HG03280 (cell line): ENCODE results near the gene CLEC1B.
"Not testable (repeated sequence)": the region's sequence is repeated elsewhere in the genome, so short reads cannot be mapped to it uniquely, and the experiment has no call there.

ENCODE experiments used
- ATAC-seq: cut with Tn5 transposase; IDR thresholded peaks from one replicate; pipeline ENCODE4 v1.9.1; 2021; ENCODE audit warnings: mild to moderate bottlenecking, moderate library complexity; ENCODE audit not compliant: unreplicated experiment

The CLEC1B gene

GRCh38 chr12:9999016-9999415 is at the start of gene CLEC1B:
CLEC1B (minus strand) TSS chr12:9999121; CDS start chr12:9999100, 21 bp downstream.
- no peak for ATAC-seq

DNA sequence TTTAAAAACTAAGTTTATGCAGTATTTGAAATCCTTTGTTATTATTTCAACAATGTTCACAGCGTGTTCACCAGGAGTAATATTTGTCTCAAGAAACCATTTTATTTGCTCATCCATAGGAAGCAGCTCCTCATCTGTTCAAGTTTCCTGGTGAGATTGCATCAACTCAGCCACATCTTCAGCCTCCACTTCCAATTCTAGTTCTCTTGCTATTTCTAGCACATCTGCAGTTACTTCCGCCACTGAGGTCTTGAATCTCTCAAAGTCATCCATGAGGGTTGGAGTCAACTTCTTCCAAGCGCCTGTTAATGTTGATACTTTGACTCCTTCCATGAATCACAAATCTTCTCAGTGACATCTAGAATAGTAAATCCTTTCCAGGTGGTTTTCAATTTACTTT is 49.6 kb upstream of the CLEC1B start:
- no peak for ATAC-seq

GRCh38 chr12:10042167-10042566 is 43.2 kb upstream of the CLEC1B start:
- ATAC-seq = no peak

GRCh38 chr12:10033783-10034545 is 35.0 kb upstream of the CLEC1B start:
- no peak for ATAC-seq

DNA sequence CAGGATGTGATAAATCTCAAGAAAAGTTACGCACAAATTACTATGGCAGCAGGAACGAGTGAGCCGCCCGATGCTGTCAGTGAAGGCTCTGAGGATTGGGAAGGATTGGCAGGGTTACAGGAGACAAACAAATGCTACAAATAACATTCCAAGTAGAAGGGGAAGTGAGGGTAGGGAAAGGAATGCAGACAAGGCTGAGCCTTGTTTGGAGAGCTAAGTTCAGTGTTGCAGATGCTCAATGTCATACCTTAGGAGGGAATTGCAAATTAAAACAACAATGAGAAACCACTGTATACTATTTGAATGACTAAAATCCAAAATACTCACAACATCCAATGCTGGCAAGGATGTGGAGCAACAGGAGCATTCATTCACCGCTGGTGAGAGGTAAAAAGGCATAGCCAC is 32.9 kb upstream of the CLEC1B start:
- no peak for ATAC-seq

- no peak for ATAC-seq
Observed at GRCh38 chr12:10031321-10031720, 32.4 kb upstream of the CLEC1B start.

DNA sequence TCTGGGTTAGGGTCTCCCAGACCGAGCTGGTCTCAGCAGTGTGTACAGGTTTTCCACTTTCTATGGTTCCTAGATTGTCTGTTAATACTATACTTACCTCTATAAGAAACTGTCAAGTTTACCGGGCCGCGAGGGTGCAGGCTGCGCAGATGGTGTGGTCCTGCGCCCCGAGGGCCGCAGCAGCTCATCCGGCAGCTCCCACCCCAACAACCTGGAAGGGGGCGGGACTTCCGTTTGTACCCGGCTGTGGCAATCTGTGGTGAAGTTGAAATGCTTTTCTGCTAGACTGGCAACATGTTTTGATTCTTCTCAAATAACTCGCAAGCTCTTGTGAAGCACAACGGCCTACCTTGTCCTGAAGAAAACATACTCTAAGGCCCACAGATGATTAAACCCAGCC is 31.5 kb upstream of the CLEC1B start, which contains the start of gene CLEC9A:
Gene CLEC9A (plus strand): TSS at position 237 of the 400 bp plus-strand sequence. CDS start 22,006 bp downstream, outside the sequence.
- no peak for ATAC-seq

GRCh38 chr12:10027721-10028120 is 28.8 kb upstream of the CLEC1B start:
- no peak for ATAC-seq

DNA sequence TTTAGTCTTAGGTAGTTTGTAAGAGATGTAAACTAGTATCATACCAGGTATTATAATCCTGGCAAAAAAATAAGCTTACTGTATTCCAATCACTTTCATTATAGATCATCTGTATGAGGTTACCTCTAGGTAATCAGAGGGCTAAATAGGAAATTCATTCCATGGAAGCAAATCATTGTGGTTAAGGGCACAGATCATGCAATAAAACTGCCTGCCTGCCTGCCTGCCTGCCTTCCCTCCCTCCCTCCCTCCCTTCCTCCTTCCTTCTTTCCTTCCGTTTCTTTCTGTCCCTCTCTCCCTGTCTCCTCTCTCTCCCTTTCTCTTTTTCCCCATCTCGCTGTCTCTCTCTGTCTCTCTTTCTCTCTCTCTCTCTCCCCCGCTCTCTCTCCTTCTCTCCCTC is 28.4 kb upstream of the CLEC1B start:
- no peak for ATAC-seq

- ATAC-seq = not testable (repeated sequence)
Observed at GRCh38 chr12:10026666-10027065, 27.7 kb upstream of the CLEC1B start.

- no peak for ATAC-seq
Observed at GRCh38 chr12:10025236-10025635, 26.3 kb upstream of the CLEC1B start.

DNA sequence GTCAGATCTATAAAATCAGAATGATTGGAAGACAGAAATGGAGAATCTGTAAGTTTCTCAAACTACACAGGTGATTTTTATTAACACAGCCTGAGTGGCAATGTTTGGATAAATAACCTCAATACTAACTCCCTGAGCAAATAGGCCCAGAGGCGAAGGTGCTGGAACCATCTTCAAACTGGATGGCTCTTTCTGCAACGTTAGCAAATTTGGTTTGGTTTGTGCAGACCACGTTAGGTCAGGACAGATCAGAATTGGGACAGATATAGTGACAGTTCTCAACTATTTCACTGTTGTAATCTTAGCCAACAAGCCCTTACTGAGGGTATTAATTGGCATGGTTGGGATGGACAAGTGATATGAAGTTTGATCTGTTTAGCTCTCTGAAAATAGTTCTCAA is 22.4 kb upstream of the CLEC1B start:
- no peak for ATAC-seq

- ATAC-seq = no peak
Observed at GRCh38 chr12:10018386-10018785, 19.5 kb upstream of the CLEC1B start.

- ATAC-seq = no peak
Observed at GRCh38 chr12:10016881-10017280, 18.0 kb upstream of the CLEC1B start.

DNA sequence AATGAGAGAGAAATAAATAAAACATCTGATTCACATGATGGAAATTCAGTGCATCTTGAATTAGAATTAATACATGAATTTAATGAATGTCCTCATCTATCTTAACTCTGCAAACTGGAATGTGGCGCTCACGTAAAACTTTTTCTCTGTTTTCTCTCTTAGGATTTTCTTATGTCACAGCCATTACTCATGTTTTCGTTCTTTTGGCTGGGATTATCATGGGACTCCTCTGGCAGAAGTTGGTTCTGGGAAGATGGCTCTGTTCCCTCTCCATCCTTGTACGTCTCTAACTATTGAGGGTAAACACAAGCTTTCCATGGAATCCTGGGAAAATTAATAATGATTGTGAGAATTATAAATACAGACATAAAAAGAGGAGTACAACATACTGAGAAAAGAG is 16.5 kb upstream of the CLEC1B start:
- ATAC-seq = no peak

DNA sequence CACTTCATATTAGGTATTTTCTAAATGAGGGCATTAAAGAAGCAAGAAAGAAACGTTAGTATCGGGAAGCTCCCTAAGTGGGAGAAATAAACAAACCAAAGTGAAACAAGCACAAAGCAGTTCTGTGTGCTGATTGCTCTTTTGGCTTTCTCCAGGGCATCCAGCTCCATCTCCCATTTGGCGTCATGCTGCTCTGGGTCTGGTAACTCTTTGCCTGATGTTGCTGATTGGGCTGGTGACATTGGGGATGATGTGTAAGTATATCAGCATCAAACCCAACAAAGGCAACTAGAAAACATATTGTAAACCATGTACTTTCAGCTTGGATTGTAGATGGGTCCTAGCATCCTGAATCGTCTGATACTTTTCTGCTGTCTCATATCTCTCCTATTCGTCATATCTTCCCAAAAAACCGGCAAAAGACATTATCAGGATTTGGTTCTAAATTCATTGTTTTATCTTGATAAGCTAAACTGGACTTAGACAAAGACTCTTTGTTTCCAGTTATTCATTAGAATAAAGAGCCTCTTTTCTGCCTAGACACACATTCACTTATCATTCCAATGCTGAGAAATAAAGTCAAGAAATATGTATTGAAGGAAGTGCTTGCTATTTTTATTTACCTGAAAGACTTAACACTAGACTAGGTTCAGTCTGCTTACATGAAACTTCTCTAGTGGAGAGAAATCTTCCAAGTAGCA is 13.9 kb upstream of the CLEC1B start:
- ATAC-seq = no peak

- no peak for ATAC-seq
Observed at GRCh38 chr12:10001171-10001776, 2.4 kb upstream of the CLEC1B start.

- no peak for ATAC-seq
Observed at GRCh38 chr12:9992296-9992695, 6.6 kb downstream of the CLEC1B start.

DNA sequence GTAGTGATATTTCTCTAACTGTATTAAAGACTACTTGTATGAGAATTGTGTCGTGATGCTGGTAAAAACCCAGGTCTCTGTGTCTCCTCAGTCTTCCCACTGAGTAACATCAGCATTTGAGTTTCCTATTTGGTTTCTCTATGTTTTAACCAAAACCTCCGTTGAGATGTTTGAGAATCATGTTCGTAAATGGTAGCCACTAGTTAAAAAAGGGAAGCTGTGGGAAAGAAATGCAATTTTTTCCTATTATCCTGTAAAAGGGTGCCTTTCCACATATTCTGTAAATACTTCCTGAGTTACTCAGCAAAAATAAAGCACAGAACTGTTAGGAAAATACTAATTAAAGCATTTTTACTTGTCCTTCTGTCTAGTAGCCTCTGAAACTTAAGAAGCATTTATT is 7.0 kb downstream of the CLEC1B start:
- no peak for ATAC-seq

DNA sequence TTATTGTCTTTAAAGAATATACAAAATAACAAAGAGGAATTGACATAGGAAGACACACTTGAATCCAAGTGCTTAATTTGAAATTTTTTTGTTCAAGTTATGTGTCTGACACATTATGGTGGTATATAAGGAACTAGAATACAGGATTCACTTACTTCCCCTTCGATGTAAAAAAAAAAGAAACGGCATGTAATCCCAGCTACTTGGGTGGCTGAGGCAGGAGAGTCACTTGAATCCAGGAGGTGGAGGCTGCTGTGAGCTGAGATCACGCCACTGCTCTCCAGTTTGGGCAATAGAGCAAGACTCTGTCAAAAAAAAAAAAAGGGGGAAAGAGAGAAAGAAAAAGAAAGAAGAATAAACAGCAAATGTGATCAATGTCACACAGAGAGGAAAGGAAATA is 18.8 kb downstream of the CLEC1B start:
- ATAC-seq = no peak

GRCh38 chr12:9977916-9978315 is 21.0 kb downstream of the CLEC1B start:
- ATAC-seq = no peak

DNA sequence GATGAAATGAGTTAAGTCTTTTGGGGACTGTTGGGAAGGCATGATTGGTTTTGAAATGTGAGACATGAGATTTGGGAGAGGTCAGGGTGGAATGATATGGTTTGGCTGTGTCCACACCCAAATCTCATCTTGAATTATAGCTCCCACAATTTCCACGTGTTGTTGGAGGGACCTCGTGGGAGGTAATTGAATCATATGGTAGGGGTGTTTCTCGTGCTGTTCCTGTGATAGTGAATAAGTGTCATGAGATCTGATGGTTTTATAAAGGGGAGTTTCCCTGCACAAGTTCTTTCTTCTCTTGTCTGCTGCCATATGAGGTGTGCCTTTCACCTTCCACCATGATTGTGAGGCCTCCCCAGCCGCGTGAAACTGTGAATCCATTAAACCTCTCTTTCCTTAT is 22.3 kb downstream of the CLEC1B start:
- not testable (repeated sequence) for ATAC-seq
